Motor neuron (in vitro differentiated cells): Measurements from ENCODE around the gene PLEKHH1. TPM values are rescaled to one million over a fixed set of nuclear protein-coding genes. Genes with fewer than 3 reads are reported as not detected.

ENCODE experiments used
- ATAC-seq, 8 experiments: fragments of 200-7000 bp; cut with Tn5 transposase; replicated peaks in 6 of 8; 2 replicates each; pipeline ENCODE4 v1.8.0; 2021; ENCODE audit warnings: mild to moderate bottlenecking in 8 of 8, moderate library complexity in 8 of 8
- H3K27ac ChIP-seq, 2 donors: fragments of 250-450 bp; sonication (Bioruptor Pico); 2 replicates each; pipeline ENCODE4 v1.9.0; 2021; ENCODE audit warnings: antibody characterized with exemption in 2 of 2, mild to moderate bottlenecking in 2 of 2, moderate library complexity in 1 of 2
- H3K4me1 ChIP-seq, 2 donors: fragments of 250-450 bp; sonication (Bioruptor Pico); replicated peaks in 1 of 2; 2 replicates each; pipeline ENCODE4 v1.6.1; 2021; ENCODE audit warnings: antibody characterized with exemption in 2 of 2, mild to moderate bottlenecking in 2 of 2, moderate library complexity in 1 of 2
- H3K4me3 ChIP-seq, 5 donors: fragments of 250-450 bp; sonication (Bioruptor Pico); 2 replicates each; pipeline ENCODE4 v1.9.0; 2021; ENCODE audit warnings: antibody characterized with exemption in 5 of 5, mild to moderate bottlenecking in 5 of 5, moderate library complexity in 4 of 5
- WGBS, 10 experiments: fragments of 450-650 bp; shearing (Covaris generic); methylation state at CpG; one replicate each; pipeline ENCODE4 v1.0.0; 2022; 5-methylcytosine and 5-hydroxymethylcytosine counted together
- in situ Hi-C, 9 experiments: fragments of 400-800 bp; cut with MboI; loops; one replicate each; pipeline ENCODE4 v1.15.0; 2021; ENCODE audit warnings: low sequenced_read_pairs in 9 of 9, low pct_unique_long_range_greater_than_20kb in 2 of 9; ENCODE audit not compliant: unreplicated experiment in 9 of 9
- total RNA-seq, 8 experiments: library from RNA; unstranded; fragments of 300-600 nt; gene quantifications; 2 replicates each; pipeline versions ENCODE4 v1.2.3 to v1.2.4, GENCODE V29; 2022

The PLEKHH1 gene
- total RNA-seq, 8 experiments from 2014 or later = 1.2 to 11.2 (median 6.0) TPM

GRCh38 chr14:67514203-67514607 is 18.9 kb upstream of the PLEKHH1 start:
- Histone ChIP-seq H3K27ac (no peak overlapping the region), H3K4me3 (peak overlapping the region in 2 of 5 donors; percentile 57 to 80), H3K4me1 (no peaks in the 10 kb centered on the region)
- no peak for ATAC-seq
- in situ Hi-C loops = no loop called here
- WGBS, 10 experiments = 33 to 51% methylated on average over 1 to 4 of the region's 9 CpGs; no CpG with 5 or more reads in 8 of the 10 experiments

DNA sequence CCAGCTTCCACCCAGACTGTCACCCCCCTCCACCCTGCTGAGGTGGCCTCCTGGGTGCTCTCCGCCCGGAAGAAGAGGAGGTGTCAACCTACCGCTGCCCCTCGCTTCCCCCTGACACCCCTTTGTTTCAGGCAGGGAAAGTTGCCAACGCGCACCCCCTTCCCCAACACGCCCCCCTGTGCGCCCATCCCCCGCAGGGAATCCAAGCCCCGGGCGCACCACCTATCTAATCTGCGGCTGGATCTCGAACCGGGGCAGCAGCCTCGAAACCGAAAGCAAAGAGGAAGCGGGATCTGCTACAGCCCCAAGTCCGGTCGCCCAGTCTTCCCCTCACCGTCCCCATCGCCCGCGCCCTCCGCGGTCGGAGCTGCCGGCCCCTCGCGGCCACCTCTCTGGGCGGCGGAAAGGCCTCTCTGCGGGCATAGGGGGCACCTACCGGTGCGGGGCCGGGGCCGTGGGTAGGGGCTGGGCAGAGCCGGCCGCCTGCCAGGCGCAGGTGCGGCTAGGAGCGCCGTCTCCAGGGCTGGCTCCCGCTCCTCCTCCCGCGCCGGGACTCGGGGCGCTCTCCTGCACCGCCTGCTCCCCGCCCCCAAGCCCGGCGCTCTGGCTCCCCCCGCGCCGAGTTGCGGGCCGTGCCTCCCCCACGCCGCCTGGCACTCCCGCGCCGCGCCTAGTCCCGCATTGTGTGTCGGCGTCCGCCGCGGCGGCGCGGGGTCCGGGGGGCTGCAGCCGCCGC is 18.3 kb upstream of the PLEKHH1 start:
- in situ Hi-C loops = no loop called here
- ATAC-seq = peak; percentile 73 to 84 (median 76)

GRCh38 chr14:67515386-67516079 is 17.6 kb upstream of the PLEKHH1 start:
- Histone ChIP-seq H3K27ac (no peak overlapping the region), H3K4me3 (peak overlapping the region; percentile 43 to 80 (median 49)), H3K4me1 (no peaks in the 10 kb centered on the region)
- WGBS, 10 experiments = 33 to 100% (median 89%) methylated on average over 1 to 4 of the region's 45 CpGs; no CpG with 5 or more reads in 2 of the 10 experiments
- in situ Hi-C loops = no loop called here
- ATAC-seq = peak in 4 of 8 experiments; percentile 55 to 68 (median 62)

More for the DNA sequence above, 18.3 kb upstream of the PLEKHH1 start:
- peak overlapping the region; percentile 43 to 80 (median 49) for H3K4me3 ChIP-seq
- no peak overlapping the region for H3K27ac ChIP-seq
- H3K4me1 ChIP-seq = no peaks in the 10 kb centered on the region
- 0% methylated on average over 3 of the region's 75 CpGs; no CpG with 5 or more reads in 9 of the 10 experiments for WGBS, 10 experiments

GRCh38 chr14:67516676-67517075 is 16.4 kb upstream of the PLEKHH1 start:
- WGBS, 10 experiments = 25 to 86% (median 57%) methylated on average over 1 to 2 of the region's 2 CpGs; no CpG with 5 or more reads in 6 of the 10 experiments
- H3K4me1 ChIP-seq = no peaks in the 10 kb centered on the region
- no peak overlapping the region for H3K27ac ChIP-seq
- ATAC-seq = no peak
- H3K4me3 ChIP-seq = no peak overlapping the region
- in situ Hi-C loops = no loop called here

- no peak overlapping the region for H3K4me3 ChIP-seq
- WGBS, 10 experiments = 6 to 47% (median 19%) methylated on average over 5 to 11 of the region's 12 CpGs; no CpG with 5 or more reads in 2 of the 10 experiments
- in situ Hi-C loops = no loop called here
- H3K4me1 ChIP-seq = no peaks in the 10 kb centered on the region
- H3K27ac ChIP-seq = no peak overlapping the region
- ATAC-seq = peak in 7 of 8 experiments; percentile 8 to 47 (median 28)
These were observed 16.0 kb upstream of the PLEKHH1 start for GRCh38 chr14:67517083-67517482.

DNA sequence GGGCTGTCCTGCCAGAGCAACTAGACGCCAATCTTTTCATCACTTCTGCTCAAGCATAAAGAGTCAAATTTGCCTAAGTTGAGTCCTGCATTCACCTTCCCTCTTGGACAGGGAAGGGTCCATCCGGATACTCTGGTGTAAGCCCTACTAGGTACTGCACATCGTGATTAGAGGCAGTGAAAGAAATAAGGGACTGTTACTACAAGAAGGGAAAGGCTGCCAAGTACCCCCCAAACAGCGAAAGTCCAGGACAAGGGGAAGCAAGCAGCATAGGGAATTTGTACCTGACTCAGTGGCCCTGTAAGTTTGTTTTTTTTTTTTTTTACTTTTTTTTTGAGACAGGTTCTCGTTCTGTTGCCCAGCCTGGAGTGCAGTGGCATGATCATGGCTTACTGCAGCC is 13.7 kb upstream of the PLEKHH1 start:
- Histone ChIP-seq H3K4me3 (no peak overlapping the region), H3K27ac (no peak overlapping the region), H3K4me1 (peaks cover 6 to 8% of the 10 kb centered on the region in 2 donors)
- in situ Hi-C loops = no loop called here
- no peak for ATAC-seq
- 0 to 80% (median 29%) methylated on average over 1 to 4 of the region's 5 CpGs; no CpG with 5 or more reads in 3 of the 10 experiments for WGBS, 10 experiments

- H3K27ac ChIP-seq = no peak overlapping the region
- H3K4me1 ChIP-seq = peaks cover 6 to 12% of the 10 kb centered on the region in 2 donors
- in situ Hi-C loops = no loop called here
- ATAC-seq = no peak
- WGBS, 10 experiments = 43 to 100% (median 86%) methylated on average over 1 of the region's 1 CpG; no CpG with 5 or more reads in 4 of the 10 experiments
- no peak overlapping the region for H3K4me3 ChIP-seq
These were observed 12.6 kb upstream of the PLEKHH1 start for GRCh38 chr14:67520482-67520881.

- no peak for ATAC-seq
- in situ Hi-C loops = no loop called here
- no peak overlapping the region for H3K27ac ChIP-seq
These were observed 10.8 kb upstream of the PLEKHH1 start for GRCh38 chr14:67522270-67522669.

GRCh38 chr14:67523764-67524633 is 9.1 kb upstream of the PLEKHH1 start:
- 0 to 100% (median 63%) methylated on average over 1 to 7 of the region's 7 CpGs for WGBS, 10 experiments
- Histone ChIP-seq H3K4me3 (no peak overlapping the region), H3K4me1 (peaks cover 6 to 12% of the 10 kb centered on the region in 2 donors), H3K27ac (no peak overlapping the region)
- in situ Hi-C loops = no loop called here
- peak in 4 of 8 experiments; percentile 17 to 32 (median 22) for ATAC-seq

More at GRCh38 chr14:67522270-67522669, 10.8 kb upstream of the PLEKHH1 start:
- H3K4me1 ChIP-seq = peaks cover 6 to 12% of the 10 kb centered on the region in 2 donors
- no peak overlapping the region for H3K4me3 ChIP-seq
- WGBS, 10 experiments = 0 to 40% (median 25%) methylated on average over 1 to 2 of the region's 2 CpGs; no CpG with 5 or more reads in 3 of the 10 experiments

GRCh38 chr14:67524634-67524963 is 8.5 kb upstream of the PLEKHH1 start:
- H3K4me3 ChIP-seq = no peak overlapping the region
- peaks cover 6 to 12% of the 10 kb centered on the region in 2 donors for H3K4me1 ChIP-seq
- no peak overlapping the region for H3K27ac ChIP-seq
- WGBS, 10 experiments = 0 to 75% (median 20%) methylated on average over 1 to 2 of the region's 3 CpGs; no CpG with 5 or more reads in 3 of the 10 experiments
- in situ Hi-C loops = no loop called here
- ATAC-seq = peak in 1 of 8 experiments; percentile 23

GRCh38 chr14:67525389-67525788 is 7.7 kb upstream of the PLEKHH1 start:
- in situ Hi-C loops = no loop called here
- 34 to 94% (median 73%) methylated on average over 1 to 4 of the region's 4 CpGs for WGBS, 10 experiments
- ATAC-seq = no peak
- no peak overlapping the region for H3K4me3 ChIP-seq
- peaks cover 6 to 12% of the 10 kb centered on the region in 2 donors for H3K4me1 ChIP-seq
- no peak overlapping the region for H3K27ac ChIP-seq

DNA sequence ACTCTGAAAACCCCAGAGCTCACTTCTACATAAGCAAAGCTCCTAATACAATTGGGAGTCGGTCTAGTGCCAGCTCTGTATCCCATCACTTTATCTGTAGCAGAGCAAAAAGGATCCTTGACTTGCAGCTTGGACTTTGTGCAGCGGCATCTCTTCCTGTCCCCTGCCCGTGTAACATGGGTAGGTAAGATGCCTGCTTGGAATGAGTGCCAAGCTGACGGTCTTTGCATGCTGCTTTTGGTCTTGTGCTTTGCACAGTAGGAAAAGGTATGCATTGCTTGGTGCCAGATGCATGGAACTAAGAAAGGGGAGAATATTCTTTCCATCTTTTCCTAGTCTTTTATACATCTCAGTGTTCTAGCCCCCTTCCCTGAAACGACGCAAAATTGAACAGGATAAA is 6.9 kb upstream of the PLEKHH1 start:
- H3K4me1 ChIP-seq = peaks cover 6 to 12% of the 10 kb centered on the region in 2 donors
- no peak for ATAC-seq
- no peak overlapping the region for H3K4me3 ChIP-seq
- 42 to 100% (median 75%) methylated on average over 1 to 5 of the region's 6 CpGs; no CpG with 5 or more reads in 2 of the 10 experiments for WGBS, 10 experiments
- no peak overlapping the region for H3K27ac ChIP-seq
- in situ Hi-C loops = no loop called here
